ENCODE results near the gene ARHGEF28. TPM values are rescaled to one million over a fixed set of nuclear protein-coding genes. Genes with fewer than 3 reads are reported as not detected.

The ARHGEF28 gene
- total and polyA plus RNA-seq, 10 of the 15 experiments (the other 5 are each of a cell fraction or from before 2014, with no cell fraction given) = 0.10 to 0.72 (median 0.22) TPM; not detected in 2

- no peak for ATAC-seq
- Histone ChIP-seq H3K9me3 (replicated peaks; ENCODE audit: control insufficient read depth, insufficient read depth, low read length) (no peaks in the 10 kb centered on the region; the same call in 2 of the 3 replicates), H3K36me3 (ENCODE audit: control insufficient read depth in 2 of 2, insufficient read depth in 2 of 2, low read length in 1 of 2) (no peaks in the 10 kb centered on the region; a peak in 1 of 4 replicates), H3K4me2 (ENCODE audit: control insufficient read depth, insufficient read depth) (no peak overlapping the region), H3K27ac (ENCODE audit: control insufficient read depth, insufficient read depth) (no peak overlapping the region), H2AFZ (ENCODE audit: control insufficient read depth, low read depth, low read length) (no peak overlapping the region), H3K4me3 (no peak overlapping the region), H3K9ac (ENCODE audit: control insufficient read depth, insufficient read depth, low read length) (no peak overlapping the region), H3K27me3 (replicated peaks in 1 of 2; ENCODE audit: control insufficient read depth in 2 of 2, insufficient read depth in 2 of 2, low read length in 1 of 2) (no peaks in the 10 kb centered on the region; a peak in 1 of 4 replicates), H4K20me1 (ENCODE audit: control insufficient read depth, insufficient read depth) (no peaks in the 10 kb centered on the region), H3K4me1 (ENCODE audit: control insufficient read depth, insufficient read depth, low read length) (peaks cover 12% of the 10 kb centered on the region), H3K79me2 (ENCODE audit: control insufficient read depth, insufficient read depth, low read length) (no peaks in the 10 kb centered on the region)
- in situ Hi-C loops (cut with MboI) = no loop called here
- POLR2A ChIA-PET = no interaction called here
- RAD21 ChIA-PET (ENCODE audit: unreplicated experiment) = no interaction called here
- TF ChIP-seq NFXL1 (IDR thresholded peaks at IDR 0.05; ENCODE audit: borderline replicate concordance) (no peak), ETV6 (conservative IDR thresholded peaks at IDR 0.05 in 1 of 2, IDR thresholded peaks at IDR 0.05 in 1 of 2; ENCODE audit: borderline replicate concordance in 1 of 2, low read depth in 1 of 2) (no peak), NKRF (conservative IDR thresholded peaks at IDR 0.05) (no peak), FOS (IDR thresholded peaks at IDR 0.05; ENCODE audit: borderline replicate concordance, extremely low read depth, insufficient read length) (no peak), MAX (IDR thresholded peaks at IDR 0.05; ENCODE audit: low read depth, low read length) (no peak), BRCA1 (IDR thresholded peaks at IDR 0.05; ENCODE audit: low read depth, low read length) (no peak), HCFC1 (IDR thresholded peaks at IDR 0.05; ENCODE audit: low read length) (no peak)
- intact Hi-C loops (cut with micrococcal nuclease; ENCODE audit: unreplicated experiment) = loop anchor here (5.0 kb wide), 1 partner anchor 104 kb away; no protein-coding TSS in a partner anchor
- BruUV-seq (replicated peaks) = no TSS peak
- DNase-seq (ENCODE audit: low read depth, low spot score) = no peak
- SMC1A ChIA-PET (ENCODE audit: uncharacterized antibody, unreplicated experiment) = interaction anchor here (1.2 to 1.4 kb wide), 2 partner anchors 10 to 736 kb away, joined by 4 read pairs; no protein-coding TSS in a partner anchor
- WGBS (ENCODE audit: insufficient coverage, insufficient replicate concordance, low lambda C conversion rate, missing lambda C conversion rate) = 71% methylated on average over 12 of the region's 12 CpGs
- FAIRE-seq = no peak
- CTCF ChIA-PET = no interaction called here
Observed at GRCh38 chr5:73896668-73897067, 270.7 kb downstream of the ARHGEF28 start.

Data from GM12878 (cell line).